HEK293 (cell line): ENCODE results near the gene TBC1D12.

ENCODE experiments used
- CTCF ChIA-PET: fragments of 350-600 bp; formaldehyde crosslinking; extraction: SDS; loops from one replicate; lab custom pipeline; 2021; ENCODE audit warnings: antibody characterized with exemption; lab: Yijun Ruan, JAX
- POLR2A ChIA-PET: fragments of 300-600 bp; formaldehyde crosslinking; extraction: SDS; loops from one replicate; lab custom pipeline; 2020; ENCODE audit warnings: antibody characterized with exemption, inconsistent platforms; lab: Yijun Ruan, JAX
- H3K27ac ChIP-seq: fragments of 200-500 bp; sonication (Bioruptor generic); 2 replicates; pipeline ENCODE4 v1.5.1; 2014; ENCODE audit warnings: low read depth, low read length, control low read depth, inconsistent platforms; ENCODE audit errors: extremely low read depth
- H3K36me3 ChIP-seq, 2 experiments: fragments of 200-500 bp in 1 of 2; sonication (Bioruptor generic) in 1 of 2; 1 replicate in 1 of 2; 2 replicates in 1 of 2; pipeline ENCODE4 v1.5.1; 2014 to 2017; ENCODE audit warnings: inconsistent platforms in 2 of 2, low read length in 2 of 2; ENCODE audit not compliant: control insufficient read depth in 2 of 2, insufficient read depth in 1 of 2
- H3K4me1 ChIP-seq: fragments of 200-500 bp; sonication (Bioruptor generic); 2 replicates; pipeline ENCODE4 v1.5.1; 2014; ENCODE audit warnings: mild to moderate bottlenecking, low read length, inconsistent platforms; ENCODE audit not compliant: control insufficient read depth, insufficient read depth
- H3K4me3 ChIP-seq: 2 replicates; pipeline ENCODE4 v1.5.1; 2011; ENCODE audit warnings: low read depth, mild to moderate bottlenecking, control low read depth, low read length, moderate library complexity
- H3K9me3 ChIP-seq: fragments of 200-500 bp; sonication (Bioruptor generic); 2 replicates; pipeline ENCODE4 v1.5.1; 2014; ENCODE audit warnings: low read depth, low read length, inconsistent platforms; ENCODE audit not compliant: control insufficient read depth, insufficient read depth
- FEZF1 ChIP-seq: fragments of 450-650 bp; formaldehyde crosslinking; IDR thresholded peaks from 2 replicates; pipeline ENCODE4 v1.5.1; 2016; ENCODE audit warnings: missing biosample characterization, missing genetic modification characterization
- ZNF10 ChIP-seq: fragments of 450-650 bp; formaldehyde crosslinking; IDR thresholded peaks from 2 replicates; pipeline ENCODE4 v1.5.1; 2017; ENCODE audit warnings: missing biosample characterization, missing genetic modification characterization
- ZNF140 ChIP-seq: fragments of 450-650 bp; formaldehyde crosslinking; IDR thresholded peaks from 2 replicates; pipeline ENCODE4 v1.5.1; 2016; ENCODE audit warnings: missing biosample characterization, missing genetic modification characterization
- ZNF146 ChIP-seq: fragments of 450-650 bp; formaldehyde crosslinking; IDR thresholded peaks from 2 replicates; pipeline ENCODE4 v1.5.1; 2016; ENCODE audit warnings: missing biosample characterization, missing genetic modification characterization
- ZNF148 ChIP-seq: fragments of 450-650 bp; formaldehyde crosslinking; IDR thresholded peaks from 2 replicates; pipeline ENCODE4 v1.5.0; 2017; ENCODE audit warnings: missing biosample characterization, missing genetic modification characterization, borderline replicate concordance
- ZNF169 ChIP-seq: fragments of 450-650 bp; formaldehyde crosslinking; IDR thresholded peaks from 2 replicates; pipeline ENCODE4 v1.5.1; 2016; ENCODE audit warnings: missing biosample characterization, missing genetic modification characterization
- ZNF211 ChIP-seq: fragments of 450-650 bp; formaldehyde crosslinking; IDR thresholded peaks from 2 replicates; pipeline ENCODE4 v1.5.1; 2016; ENCODE audit warnings: low read depth, missing biosample characterization, missing genetic modification characterization
- ZNF214 ChIP-seq: fragments of 450-650 bp; formaldehyde crosslinking; IDR thresholded peaks from 2 replicates; pipeline ENCODE4 v1.5.1; 2017; ENCODE audit warnings: missing biosample characterization, mild to moderate bottlenecking, missing genetic modification characterization, borderline replicate concordance
- ZNF658 ChIP-seq: fragments of 450-650 bp; formaldehyde crosslinking; IDR thresholded peaks from 2 replicates; pipeline ENCODE4; 2016; ENCODE audit warnings: missing biosample characterization, missing genetic modification characterization
- ZNF692 ChIP-seq: fragments of 450-650 bp; formaldehyde crosslinking; IDR thresholded peaks from 2 replicates; pipeline ENCODE4 v1.5.1; 2016; ENCODE audit warnings: missing biosample characterization, missing genetic modification characterization
- ZNF837 ChIP-seq: fragments of 450-650 bp; formaldehyde crosslinking; IDR thresholded peaks from 2 replicates; pipeline ENCODE4 v1.5.1; 2016; ENCODE audit warnings: missing biosample characterization, missing genetic modification characterization
- TF ChIP-seq, protein P1 (sequence below): fragments of 450-650 bp; formaldehyde crosslinking; IDR thresholded peaks from 2 replicates; pipeline ENCODE4 v1.5.1; 2017; ENCODE audit warnings: missing biosample characterization, missing genetic modification characterization
- TF ChIP-seq, protein P2 (sequence below): fragments of 450-650 bp; formaldehyde crosslinking; IDR thresholded peaks from 2 replicates; pipeline ENCODE4 v1.5.1; 2016; ENCODE audit warnings: missing biosample characterization, missing genetic modification characterization
- TF ChIP-seq, protein P3 (sequence below): fragments of 450-650 bp; formaldehyde crosslinking; IDR thresholded peaks from 2 replicates; pipeline ENCODE4 v1.5.1; 2016; ENCODE audit warnings: missing biosample characterization, missing genetic modification characterization

TBC1D12 gene

DNA sequence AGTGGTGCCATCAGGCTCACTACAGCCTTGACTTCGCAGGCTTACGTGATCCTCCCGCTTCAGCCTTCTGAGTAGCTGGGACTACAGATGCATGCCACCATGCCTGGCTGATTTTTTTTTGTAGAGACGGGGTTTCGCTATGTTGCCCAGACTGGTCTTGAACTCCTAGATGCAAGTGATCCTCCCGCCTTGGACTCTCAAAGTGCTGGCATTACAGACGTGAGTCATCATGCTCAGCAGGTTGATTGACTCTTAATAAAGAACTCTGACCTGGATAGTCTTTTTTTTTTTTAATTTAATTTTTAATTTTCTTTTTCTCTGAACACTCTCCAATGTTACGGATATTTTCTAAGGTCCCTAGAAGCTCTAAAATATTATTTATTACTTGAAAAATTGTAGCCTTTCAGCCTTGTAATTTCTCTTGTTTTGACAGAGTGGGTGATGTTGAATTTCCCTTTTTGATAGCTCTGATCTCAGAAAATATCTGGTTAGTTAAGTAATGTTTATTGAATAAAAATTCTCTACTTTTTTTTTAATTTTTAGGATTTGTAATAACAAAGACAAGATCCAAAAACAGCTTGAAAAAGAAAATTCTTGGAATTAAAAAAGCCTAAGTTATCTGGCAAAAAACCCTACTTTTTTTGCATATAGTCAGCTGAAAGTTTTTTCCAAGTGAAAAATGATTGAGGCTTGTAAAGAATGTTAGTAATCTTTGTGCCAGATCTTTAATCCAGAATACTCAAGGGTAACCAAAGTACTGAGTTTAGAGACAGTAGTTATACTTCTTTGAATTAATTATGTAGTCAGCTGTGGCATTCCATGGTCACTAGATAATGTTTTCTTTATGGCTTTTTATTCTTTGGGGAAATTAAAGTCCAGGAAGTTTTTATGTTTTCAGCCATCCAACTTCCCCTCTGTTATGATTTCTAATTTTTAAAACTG lies 26.7 kb downstream of the TBC1D12 start:
- Histone ChIP-seq H3K36me3 (no peaks in the 10 kb centered on the region), H3K9me3 (no peaks in the 10 kb centered on the region), H3K4me3 (no peak overlapping the region), H3K4me1 (peaks cover 9% of the 10 kb centered on the region), H3K27ac (no peak overlapping the region)
- TF ChIP-seq, protein P1, sequence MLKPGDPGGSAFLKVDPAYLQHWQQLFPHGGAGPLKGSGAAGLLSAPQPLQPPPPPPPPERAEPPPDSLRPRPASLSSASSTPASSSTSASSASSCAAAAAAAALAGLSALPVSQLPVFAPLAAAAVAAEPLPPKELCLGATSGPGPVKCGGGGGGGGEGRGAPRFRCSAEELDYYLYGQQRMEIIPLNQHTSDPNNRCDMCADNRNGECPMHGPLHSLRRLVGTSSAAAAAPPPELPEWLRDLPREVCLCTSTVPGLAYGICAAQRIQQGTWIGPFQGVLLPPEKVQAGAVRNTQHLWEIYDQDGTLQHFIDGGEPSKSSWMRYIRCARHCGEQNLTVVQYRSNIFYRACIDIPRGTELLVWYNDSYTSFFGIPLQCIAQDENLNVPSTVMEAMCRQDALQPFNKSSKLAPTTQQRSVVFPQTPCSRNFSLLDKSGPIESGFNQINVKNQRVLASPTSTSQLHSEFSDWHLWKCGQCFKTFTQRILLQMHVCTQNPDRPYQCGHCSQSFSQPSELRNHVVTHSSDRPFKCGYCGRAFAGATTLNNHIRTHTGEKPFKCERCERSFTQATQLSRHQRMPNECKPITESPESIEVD (tag by site-specific recombination), result peak; percentile 70
- no peak for TF ChIP-seq ZNF211 (tag by site-specific recombination)
- POLR2A ChIA-PET, result no interaction called here
- CTCF ChIA-PET, result interaction anchor here (0.6 to 3.3 kb wide), 6 partner anchors 12 to 637 kb away, joined by 3 to 16 read pairs (median 4); no protein-coding TSS in a partner anchor

DNA sequence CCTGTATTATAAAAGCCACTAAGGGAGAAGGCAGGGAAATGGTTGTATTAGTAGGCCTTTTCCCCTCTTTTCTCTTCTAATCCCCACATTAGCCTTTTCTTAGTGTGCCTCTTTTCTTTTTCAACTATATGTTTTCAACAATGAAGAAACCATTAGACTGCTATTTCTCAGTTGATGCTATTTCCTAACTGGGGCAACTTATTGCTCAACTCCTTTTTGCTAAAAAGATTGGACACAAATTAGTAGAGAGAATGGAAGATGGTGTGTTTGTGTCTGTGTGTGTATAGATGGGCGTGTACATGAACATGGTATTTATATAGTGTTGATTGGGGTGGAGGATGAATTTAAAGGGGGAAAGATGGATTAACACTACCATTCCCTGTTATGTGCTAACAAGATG lies 28.4 kb downstream of the TBC1D12 start:
- TF ChIP-seq, protein P2, sequence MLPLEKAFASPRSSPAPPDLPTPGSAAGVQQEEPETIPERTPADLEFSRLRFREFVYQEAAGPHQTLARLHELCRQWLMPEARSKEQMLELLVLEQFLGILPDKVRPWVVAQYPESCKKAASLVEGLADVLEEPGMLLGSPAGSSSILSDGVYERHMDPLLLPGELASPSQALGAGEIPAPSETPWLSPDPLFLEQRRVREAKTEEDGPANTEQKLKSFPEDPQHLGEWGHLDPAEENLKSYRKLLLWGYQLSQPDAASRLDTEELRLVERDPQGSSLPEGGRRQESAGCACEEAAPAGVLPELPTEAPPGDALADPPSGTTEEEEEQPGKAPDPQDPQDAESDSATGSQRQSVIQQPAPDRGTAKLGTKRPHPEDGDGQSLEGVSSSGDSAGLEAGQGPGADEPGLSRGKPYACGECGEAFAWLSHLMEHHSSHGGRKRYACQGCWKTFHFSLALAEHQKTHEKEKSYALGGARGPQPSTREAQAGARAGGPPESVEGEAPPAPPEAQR, result no peak
- TF ChIP-seq ZNF148 (tag by site-specific recombination) (no peak), ZNF169 (tag by site-specific recombination) (no peak), ZNF146 (tag by site-specific recombination) (no peak), ZNF658 (no peak), FEZF1 (tag by site-specific recombination) (peak; percentile 43; the same call in 1 of the 2 replicates), ZNF214 (tag by site-specific recombination) (no peak)
- TF ChIP-seq, protein P3, sequence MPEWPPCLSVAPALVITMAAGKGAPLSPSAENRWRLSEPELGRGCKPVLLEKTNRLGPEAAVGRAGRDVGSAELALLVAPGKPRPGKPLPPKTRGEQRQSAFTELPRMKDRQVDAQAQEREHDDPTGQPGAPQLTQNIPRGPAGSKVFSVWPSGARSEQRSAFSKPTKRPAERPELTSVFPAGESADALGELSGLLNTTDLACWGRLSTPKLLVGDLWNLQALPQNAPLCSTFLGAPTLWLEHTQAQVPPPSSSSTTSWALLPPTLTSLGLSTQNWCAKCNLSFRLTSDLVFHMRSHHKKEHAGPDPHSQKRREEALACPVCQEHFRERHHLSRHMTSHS (tag by site-specific recombination), result no peak
- ChIA-PET CTCF (interaction anchor here (3.3 kb wide), 1 partner anchor 13 kb away, joined by 16 read pairs; no protein-coding TSS in a partner anchor), POLR2A (no interaction called here)
- no peak overlapping the region for H3K4me3 ChIP-seq
- H3K36me3 ChIP-seq, result no peaks in the 10 kb centered on the region
- H3K9me3 ChIP-seq, result no peaks in the 10 kb centered on the region
- H3K4me1 ChIP-seq, result peaks cover 9% of the 10 kb centered on the region
- H3K27ac ChIP-seq, result no peak overlapping the region

GRCh38 chr10:94432443-94432842 lies 30.1 kb downstream of the TBC1D12 start:
- Histone ChIP-seq H3K36me3 (no peaks in the 10 kb centered on the region), H3K9me3 (no peaks in the 10 kb centered on the region), H3K4me3 (no peak overlapping the region), H3K27ac (no peak overlapping the region), H3K4me1 (peaks cover 9% of the 10 kb centered on the region)
- TF ChIP-seq, protein P1 (tag by site-specific recombination), result peak; percentile 59
- TF ChIP-seq ZNF692 (no peak), ZNF10 (no peak), ZNF140 (tag by site-specific recombination) (no peak), ZNF837 (tag by site-specific recombination) (no peak)
- CTCF ChIA-PET, result interaction anchor here (1.0 to 3.5 kb wide), 2 partner anchors 11 to 16 kb away, joined by 3 to 31 read pairs; no protein-coding TSS in a partner anchor
- POLR2A ChIA-PET, result no interaction called here
